GM11168 (cell line): ENCODE results near the gene TJAP1.
"Not testable (repeated sequence)": the region's sequence is repeated elsewhere in the genome, so short reads cannot be mapped to it uniquely, and the experiment has no call there.

Experiments
- in situ Hi-C: fragments of 300-500 bp; cut with MboI; formaldehyde crosslinking; loops from one replicate; pipeline ENCODE4 v1.12.0; 2022; ENCODE audit warnings: low sequenced_read_pairs; ENCODE audit not compliant: unreplicated experiment

The TJAP1 gene

DNA sequence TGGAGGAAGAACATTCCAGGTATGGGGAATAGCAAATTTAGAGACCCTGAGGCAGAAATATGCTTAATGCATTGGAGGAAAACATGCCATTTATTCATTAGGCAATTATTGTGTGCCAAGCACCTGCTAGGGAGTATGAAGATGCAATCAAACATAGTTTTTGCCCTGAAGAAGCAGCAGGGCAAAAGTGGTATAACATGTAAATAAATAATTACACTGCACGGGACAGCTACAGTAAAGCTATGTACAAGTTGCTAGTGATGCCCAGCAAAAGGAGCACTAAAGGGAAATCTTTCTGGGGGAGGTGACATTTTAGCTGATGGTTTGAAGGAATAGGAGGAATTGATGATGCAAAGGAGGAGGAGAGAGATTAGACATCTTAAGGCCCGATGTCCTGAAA, 624 bp upstream of the TJAP1 start:
- in situ Hi-C loops, result no loop called here

DNA sequence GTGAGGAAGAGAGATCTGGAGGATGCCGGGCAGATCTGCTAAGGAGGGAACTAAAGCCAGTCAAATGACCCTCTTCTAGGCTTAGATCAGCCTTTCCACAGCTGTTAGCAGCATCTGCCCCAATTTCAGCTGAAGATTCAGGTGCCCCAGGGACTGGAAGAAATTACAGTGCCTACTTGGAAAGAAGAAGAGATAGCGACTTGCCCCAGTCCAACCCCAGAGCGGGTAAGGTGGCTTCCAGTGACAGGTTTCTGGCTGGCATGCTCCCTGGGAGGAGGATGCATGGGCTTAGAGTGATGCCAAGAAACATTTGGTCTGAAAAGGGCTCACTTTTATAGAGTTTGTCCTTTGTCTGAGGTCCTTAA, 620 bp downstream of the TJAP1 start:
- in situ Hi-C loops, result no loop called here

DNA sequence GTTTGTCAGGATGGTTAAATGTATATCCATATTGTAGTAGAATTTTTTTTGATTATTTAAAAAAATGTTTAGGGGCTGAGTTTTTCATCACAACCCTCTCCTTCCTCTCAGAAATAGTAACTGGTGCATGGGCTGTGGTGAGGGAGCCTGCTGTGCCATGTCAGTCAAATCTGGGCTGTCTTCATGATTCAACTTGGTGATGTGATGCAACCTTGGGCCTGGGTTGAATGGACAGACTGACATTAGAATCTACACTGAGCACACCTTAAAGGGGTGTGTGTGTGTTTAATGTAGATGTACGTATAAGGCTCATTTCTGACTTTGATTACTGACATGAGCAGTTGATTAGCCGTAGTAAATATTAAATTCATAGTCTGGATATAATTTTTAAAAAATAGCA, 3.7 kb downstream of the TJAP1 start:
- in situ Hi-C loops, result no loop called here

DNA sequence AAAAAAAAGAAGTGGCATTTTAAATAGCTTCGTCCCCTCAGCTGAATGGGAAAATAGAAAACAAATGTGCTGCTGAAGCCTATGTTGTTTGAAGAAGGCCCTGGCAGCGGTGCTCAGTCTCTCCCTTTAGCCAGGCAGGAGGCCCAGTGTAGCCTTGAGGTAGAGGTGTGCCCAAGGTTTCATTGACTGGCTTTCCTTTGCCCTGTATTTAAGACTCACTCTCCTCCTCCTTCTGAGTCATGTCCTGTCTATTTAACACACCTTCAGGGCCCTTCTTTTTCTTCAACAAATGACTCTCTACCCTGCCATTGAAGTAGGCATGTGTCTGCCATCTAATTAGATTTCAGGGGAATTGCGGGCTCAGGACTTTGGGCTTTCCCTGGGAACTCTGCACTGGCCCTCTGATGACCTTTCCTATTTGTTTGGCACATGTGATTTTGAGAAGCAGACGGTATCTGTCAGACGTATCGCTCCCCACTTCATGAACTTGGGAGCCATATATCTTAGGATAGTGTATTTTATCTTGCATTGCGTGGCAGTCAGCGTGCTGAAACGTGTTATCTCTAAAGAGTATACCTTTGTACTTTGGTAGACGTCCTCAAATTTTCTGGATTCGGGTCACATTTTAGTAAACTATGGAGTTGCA, 4.3 kb downstream of the TJAP1 start:
- in situ Hi-C loops, result no loop called here

DNA sequence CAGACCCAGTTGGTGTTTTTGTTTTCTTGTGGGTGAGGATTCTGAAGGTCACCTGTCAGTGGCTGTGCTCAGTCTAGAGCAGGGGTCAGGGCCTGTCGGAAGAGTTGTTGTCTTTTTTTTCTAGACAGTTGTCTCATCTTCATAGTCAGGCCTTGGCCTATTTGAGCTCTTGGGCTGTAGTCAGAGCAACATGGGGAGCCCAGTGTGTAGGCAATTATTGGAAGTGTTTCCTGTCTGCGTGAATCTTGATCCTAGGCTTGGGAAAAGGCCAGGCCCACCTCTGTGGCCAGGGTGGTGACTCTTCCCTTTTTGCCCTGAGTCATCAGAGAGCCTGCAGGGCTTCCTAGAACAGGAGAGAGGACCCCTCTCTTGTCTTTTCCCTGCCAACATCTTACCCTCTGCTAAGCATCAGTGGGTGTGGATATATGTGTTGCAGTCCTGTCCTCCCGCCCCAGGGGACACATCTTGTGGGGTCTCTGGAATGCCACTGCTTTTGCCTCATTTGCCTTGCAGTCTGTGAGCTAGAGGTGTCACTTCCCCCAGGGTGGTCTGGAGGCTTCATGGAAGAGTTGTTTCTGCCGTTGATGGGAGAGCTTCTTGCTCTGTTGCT, 11.4 kb downstream of the TJAP1 start:
- in situ Hi-C loops, result no loop called here

DNA sequence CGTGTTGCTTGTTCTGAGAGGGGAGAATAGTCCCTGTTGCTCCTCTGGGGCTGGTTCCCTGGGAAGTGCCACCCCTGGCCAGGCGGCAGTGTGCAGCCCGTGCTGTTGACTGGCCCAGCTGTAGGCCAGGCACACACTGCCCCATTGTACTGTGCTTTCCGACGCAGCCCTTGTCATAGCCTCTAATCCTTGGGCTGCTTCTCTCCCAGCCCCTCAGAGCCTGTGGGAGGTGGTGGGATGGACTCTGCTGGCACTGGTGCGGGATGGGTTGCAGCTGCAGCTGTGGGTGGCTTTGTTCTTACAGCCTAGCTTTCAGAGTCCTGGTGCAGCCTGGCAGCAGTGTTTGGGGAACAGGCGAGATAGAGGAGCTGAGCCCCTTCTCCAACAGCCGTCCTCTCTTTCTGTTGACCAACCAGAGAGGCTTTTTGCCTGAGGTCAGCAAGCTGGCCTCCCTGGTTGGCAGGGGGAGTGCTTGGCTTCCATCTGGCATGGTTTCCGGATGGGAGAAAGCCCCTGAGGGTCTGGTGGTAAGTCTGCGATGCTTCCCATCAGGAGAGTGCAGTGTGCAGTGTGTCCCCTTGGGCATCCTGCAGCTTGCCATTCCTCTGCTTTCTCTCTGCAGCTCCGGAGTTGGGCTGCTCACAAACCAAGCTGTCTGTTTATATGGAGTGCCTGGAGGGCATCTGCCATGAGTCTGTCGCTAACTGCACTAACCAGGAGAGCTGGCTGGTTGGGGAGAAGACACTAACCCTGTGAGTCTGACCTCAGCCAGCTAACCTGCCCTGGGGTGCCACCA, 12.1 kb downstream of the TJAP1 start:
- in situ Hi-C loops, result no loop called here

DNA sequence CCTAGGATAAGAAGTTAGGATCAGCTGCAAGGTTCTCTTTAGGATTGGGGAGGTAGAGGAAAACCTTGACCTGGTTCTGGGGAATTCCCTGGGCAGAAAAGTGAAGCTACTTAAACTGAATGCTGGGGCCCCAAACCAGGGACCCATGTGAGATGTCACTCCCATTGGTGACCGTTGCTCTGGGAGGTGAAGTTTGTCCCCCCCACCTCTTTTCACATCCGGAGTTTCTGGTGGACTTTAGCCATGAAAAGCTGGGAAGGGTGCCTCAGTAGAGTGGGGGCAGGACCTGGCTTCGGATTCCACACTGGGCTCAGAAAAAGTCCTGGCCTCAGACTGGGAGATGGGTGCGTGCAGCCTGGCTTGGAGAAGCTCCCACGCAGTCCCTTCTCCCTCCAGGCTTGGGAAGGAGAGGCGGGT, 13.2 kb downstream of the TJAP1 start:
- in situ Hi-C loops, result no loop called here

DNA sequence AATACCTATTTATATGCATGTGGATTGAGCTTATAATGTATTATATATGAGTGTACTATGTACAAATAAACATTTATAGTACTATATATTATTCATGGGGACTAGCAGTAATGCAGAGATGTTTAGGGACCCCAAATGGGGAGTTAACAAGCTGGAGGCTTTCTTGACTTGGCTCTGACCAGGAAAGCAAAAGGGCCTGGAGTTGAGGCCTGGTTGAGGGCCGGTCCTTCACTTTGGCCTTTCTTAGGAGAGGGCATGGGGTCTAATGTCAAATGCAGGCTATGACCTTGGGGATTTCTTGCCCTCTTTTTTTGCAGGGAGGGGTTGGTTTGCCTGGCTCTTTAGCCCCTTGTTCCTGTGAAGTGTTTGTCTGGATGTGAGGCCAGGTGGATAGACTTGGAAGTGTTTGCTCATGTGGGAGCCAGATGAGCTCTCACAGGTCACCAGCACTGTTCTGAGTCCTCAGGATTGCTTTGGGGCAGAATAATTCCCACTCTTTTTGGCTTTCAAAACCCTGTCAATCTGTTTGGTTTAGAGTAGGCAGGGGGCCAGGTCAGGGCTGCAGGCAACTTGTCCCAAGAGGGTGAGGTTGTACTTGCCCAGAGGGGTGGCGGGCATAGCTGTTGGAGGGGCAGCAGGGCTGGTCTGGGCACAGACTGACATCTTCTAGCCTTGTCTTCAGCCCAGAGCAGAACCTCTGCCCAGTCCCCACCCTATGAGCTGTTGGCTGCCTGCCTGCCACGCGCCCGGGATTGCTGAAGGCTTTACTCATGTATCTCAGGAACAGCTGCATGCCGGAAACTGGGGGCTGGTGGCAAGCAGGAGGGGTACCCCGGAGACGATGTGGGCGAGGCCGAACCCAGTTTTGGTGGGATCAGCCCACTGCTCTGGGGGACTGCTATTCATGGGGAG, 14.6 kb downstream of the TJAP1 start:
- in situ Hi-C loops, result no loop called here

DNA sequence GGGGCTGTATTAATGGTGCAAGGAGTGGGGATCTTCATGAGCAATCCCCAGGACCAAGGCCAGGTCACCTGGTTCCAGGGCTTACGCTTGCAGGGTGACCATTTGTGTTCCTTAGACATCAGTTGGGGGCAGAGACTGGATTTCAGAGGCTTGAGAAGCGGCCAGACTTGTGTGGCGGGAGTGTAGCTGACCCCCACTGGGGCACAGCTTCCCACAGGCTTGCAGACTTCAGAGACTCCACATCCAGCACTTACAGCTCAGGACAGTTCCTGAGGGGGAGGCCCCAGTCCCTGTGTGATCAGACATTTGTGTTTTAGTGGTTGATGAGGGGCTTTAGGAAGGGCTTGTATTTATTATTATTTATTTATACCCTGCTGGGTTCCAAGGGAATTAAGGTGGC, 15.3 kb downstream of the TJAP1 start:
- in situ Hi-C loops, result no loop called here

DNA sequence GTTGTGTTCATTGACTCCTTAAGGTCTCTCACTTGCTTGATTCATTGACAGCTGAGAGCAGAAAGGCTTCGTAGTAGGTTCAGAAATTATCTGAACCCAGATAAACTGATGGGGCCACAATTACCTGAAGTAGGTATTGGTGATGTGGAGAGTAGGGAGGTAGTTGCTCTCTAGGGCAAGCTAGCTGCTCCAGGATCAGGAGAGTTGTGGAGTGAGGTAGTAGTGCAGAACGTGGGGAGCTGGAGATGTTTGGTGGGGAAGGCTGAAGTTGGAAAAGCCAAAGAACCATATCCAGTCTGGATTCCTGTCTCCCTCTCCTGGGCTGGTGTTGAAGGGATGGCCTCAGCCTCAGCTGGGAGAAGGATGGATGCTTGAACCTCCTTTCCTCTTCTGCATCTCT, 15.9 kb downstream of the TJAP1 start:
- in situ Hi-C loops, result no loop called here

DNA sequence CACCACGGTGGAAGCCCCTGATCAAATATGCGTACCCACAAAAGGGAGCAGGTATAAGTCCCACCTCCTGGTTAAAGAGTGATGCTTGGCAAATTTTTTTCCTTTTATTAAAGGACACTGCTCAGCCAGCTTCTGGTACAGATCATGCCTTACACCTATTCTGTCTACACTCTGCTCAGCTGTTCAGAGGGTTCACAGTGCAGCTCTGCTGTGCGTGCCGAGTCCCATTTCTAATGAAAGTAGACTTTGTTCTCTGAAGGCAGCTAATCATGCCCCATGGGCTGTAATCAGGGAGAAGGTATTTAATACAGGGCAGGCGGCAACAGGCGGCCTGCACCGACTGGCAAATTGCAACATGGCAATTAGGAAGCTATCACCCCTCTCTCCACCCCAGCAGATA, 16.5 kb downstream of the TJAP1 start:
- in situ Hi-C loops, result no loop called here

DNA sequence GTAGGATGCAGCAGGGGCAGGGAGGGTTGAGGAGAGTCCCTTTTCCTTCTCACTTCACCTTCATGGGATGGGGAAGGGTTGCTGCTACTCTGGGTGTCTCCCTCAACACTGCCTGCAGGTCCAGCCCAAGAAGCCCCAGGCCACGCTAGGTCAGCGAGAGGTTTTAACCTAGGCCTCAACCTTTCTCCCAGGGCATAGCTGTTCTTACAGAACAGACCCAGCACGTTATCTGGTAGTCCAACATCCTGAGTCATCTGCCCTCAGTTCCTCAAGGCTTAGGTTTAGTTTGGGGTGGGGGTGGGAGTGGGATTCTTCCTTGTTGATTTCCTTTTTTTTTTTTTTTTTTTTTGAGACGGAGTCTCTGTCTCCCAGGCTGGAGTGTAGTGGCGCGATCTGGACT, 17.0 kb downstream of the TJAP1 start:
- in situ Hi-C loops, result no loop called here

DNA sequence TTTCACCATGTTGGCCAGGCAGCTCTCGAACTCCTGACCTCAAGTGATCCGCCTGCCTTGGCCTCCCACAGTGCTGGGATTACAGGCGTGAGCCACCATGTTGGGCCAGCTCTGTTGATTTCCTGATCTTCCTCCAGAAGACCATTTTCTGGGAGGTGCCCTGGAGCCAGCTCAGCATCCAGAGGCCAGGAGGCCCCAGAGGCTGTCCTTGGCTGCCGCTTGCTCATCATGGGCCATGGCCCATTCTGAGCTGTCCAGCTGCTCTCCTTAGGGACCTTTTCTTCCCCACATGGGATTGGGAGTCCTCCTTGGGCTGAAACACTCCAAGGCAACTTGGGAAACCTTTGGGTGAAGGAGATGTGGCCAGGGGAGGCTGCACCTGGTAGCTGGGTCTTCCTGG, 17.4 kb downstream of the TJAP1 start:
- in situ Hi-C loops, result no loop called here

DNA sequence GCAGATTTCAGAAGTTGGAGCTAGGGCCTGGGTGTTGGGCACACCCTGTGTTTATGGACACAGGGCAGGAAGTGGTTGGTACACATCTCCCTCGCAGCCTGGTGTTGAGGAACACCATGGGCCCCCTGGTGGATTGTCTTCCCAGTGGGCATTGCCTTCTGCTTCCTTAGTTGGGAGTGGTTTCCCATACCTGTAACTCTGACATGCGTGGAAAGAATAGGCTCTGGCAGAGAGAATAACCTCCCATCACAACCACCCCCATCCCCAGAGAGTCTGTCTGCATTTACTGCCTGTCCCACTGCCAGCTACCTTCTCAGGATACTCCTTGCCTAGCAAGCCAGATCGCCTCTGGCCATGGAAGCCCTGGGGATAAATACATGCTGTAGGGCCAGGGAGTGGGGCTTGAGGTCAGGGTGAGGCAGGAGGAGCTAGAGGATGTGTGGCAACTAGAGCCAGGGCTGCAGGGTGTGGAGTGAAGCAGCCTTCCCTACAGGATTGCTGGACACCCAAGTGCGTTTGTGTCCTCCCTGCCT, 18.1 kb downstream of the TJAP1 start:
- in situ Hi-C loops, result no loop called here

DNA sequence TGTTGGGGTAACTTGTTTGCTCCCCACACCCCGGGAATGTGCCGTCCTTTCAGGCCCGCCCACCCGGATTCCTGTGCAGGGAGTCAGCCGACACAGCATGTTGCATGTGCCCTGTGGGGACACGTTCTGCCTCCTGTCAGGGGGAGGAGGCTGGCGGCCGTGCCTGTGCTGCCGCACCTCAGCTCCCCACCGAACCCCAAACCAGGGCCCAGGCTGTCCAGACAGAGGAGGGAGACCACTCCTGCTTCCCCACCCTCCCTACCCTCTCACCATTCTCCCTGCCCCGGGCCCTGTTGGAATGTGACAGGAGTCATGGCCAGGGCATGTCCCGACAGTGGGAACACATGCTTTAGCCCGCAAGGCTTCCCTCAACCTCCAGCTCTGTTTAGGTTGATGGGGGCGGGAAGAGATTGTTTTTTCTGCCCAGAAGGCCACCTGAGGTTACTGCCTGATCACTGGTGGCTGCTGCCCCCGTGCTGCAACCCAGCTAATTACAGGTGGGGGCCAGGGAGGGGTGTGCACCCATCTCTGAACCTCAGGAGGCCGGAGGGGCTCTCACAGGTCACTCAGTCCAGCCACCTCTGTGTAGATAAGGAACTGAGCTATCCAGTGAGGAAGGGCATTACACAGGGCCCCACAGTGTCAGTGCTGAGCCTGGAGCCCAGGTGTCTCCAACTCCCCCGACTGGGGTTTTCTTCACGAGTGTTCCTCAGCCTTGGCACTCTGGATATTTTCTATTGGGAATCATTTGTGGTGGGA, 19.2 kb downstream of the TJAP1 start:
- in situ Hi-C loops, result no loop called here

DNA sequence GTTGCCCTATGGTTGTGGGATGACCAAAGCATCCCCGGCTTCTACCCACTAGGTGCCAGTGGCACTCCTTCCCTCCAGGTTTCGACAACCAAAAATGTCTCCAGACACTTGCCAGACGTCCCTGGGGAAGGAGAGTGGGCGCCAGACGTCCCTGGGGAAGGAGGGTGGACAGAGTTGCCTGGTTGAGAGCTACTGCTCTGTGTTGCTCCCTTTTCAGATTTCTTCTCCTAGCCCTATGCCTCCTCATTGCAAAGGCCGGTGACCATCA, 19.7 kb downstream of the TJAP1 start:
- in situ Hi-C loops, result no loop called here

DNA sequence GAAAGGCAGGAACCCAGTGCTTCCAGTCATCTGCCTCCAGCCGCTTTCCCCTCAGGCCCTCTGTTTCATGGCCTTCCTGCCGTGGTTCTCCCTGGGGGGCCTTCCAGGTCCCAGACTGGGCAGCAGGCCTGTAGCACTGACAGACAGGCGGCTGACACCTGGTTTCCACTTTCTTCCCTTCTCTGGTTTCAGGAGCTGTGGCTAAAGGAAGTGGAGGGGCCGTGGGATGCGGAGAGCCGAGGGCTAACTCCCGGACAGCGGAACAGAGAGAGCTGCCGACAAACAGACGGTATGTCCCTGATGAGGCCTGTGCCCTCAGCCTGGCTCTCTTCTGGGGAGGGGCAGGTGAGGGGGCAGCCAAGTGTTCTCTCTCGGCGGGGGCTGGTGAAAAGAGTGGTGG, 20.3 kb downstream of the TJAP1 start:
- in situ Hi-C loops, result no loop called here

DNA sequence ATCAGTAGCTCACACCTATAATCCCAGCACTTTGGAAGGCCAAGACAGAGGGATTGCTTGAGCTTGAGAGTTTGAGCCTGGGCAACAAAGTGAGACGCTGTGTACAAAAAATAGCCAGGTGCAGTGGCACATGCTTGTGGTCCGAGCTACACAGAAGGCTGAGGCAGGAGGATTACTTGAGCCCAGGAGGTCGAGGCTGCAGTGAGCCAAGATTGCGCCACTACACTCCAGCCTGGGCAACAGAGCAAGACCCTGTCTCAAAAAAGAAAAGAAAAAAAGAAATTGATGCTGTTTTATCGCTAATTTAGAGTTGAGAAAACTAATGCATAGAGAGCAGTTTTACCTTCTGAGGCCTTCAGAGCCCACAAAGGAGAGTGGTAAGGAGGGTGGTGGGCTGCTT, 20.9 kb downstream of the TJAP1 start:
- in situ Hi-C loops, result not testable (repeated sequence)

DNA sequence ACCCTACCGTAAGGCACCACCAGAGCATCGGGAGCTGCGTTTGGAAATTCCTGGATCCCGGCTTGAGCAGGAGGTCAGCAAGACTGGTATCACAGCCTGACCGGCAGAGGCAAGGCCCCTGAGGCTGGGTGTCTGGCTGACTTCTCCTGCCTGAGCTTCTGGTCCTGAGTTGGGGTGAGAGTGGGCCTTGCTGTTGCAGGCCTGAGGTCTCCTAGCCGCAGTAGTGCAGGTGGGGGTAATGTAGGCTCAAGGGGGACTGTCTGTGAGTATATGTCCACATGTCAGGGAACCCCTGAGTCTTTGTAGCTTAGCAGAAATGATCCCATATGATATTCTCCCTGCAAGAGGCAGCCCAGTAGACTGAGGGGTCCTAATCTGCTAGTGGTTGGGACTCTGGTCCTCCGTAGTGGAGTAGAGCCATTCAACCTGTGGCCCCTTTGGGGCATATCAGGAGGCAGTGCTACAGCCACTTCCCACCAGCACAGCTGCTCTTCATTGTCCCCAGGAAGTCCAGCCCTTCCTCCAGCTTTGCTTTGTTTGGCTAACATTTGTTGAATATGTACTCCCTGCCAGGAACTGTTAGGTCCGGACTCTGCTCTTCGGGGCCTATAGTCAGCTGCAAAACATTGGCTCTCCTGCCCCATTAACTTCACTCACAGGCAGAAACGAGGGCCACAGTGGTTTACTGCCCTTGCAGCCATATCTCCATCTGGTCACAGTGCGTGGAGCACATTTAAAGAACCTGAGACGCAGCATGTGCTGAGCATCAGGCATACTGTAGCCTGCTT, 21.9 kb downstream of the TJAP1 start:
- in situ Hi-C loops, result no loop called here
